ENCODE data around the gene PLSCR5. TPM values are rescaled to one million over a fixed set of nuclear protein-coding genes. Genes with fewer than 3 reads are reported as not detected.
A peak's percentile ranks its signal among the peaks of the same experiment; 100 is the strongest.

PLSCR5 gene
- total and polyA plus RNA-seq, 2 donors (not counting 1 experiment from before 2014, with no cell fraction given) = not detected

DNA sequence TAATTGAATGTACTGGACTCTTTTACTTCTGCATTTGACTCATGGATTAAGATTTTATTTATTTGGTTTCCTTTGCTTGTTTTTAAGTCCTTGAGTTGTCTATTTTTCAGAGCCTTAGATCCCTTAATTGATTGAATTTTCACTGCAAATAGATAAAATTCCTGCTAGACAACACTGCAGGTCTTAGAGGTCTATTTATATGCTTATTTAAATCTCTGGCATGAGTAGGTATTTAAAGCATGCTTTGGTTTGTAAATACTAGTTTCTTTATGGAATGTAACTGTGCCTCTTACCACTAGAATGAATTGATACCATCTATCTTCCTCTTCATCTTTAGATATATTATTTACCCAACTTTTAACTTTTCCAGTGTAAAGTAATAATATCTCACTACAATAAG is 20.0 kb downstream of the PLSCR5 start:
- no peaks in the 10 kb centered on the region for H3K27me3 ChIP-seq (ENCODE audit: control insufficient read depth, insufficient read depth, low read length)
- no peaks in the 10 kb centered on the region for H3K79me2 ChIP-seq (ENCODE audit: control insufficient read depth, insufficient read depth, low read length)
- no peak overlapping the region for H3K27ac ChIP-seq (ENCODE audit: insufficient read depth, low read length)
- DNase-seq (ENCODE audit: low read depth in 2 of 2) = no peak
- H3K36me3 ChIP-seq (ENCODE audit: control insufficient read depth, insufficient read depth, low read length) = no peaks in the 10 kb centered on the region
- H3K4me2 ChIP-seq (ENCODE audit: extremely low read depth, insufficient read depth, low read length) = no peak overlapping the region
- no peaks in the 10 kb centered on the region for H3K9me3 ChIP-seq (ENCODE audit: control insufficient read depth, insufficient read depth, low read depth, low read length)
- no peak overlapping the region for H3K4me3 ChIP-seq (replicated peaks in 1 of 4; ENCODE audit: control extremely low read depth in 1 of 4, insufficient read depth in 1 of 4, low read depth in 3 of 4, low read length in 4 of 4)
- no peak overlapping the region for H2AFZ ChIP-seq (ENCODE audit: low read length)
- no peak for TF ChIP-seq EZH2 (IDR thresholded peaks at IDR 0.05; ENCODE audit: low read length, missing control alignments)
- TF ChIP-seq, protein P1, sequence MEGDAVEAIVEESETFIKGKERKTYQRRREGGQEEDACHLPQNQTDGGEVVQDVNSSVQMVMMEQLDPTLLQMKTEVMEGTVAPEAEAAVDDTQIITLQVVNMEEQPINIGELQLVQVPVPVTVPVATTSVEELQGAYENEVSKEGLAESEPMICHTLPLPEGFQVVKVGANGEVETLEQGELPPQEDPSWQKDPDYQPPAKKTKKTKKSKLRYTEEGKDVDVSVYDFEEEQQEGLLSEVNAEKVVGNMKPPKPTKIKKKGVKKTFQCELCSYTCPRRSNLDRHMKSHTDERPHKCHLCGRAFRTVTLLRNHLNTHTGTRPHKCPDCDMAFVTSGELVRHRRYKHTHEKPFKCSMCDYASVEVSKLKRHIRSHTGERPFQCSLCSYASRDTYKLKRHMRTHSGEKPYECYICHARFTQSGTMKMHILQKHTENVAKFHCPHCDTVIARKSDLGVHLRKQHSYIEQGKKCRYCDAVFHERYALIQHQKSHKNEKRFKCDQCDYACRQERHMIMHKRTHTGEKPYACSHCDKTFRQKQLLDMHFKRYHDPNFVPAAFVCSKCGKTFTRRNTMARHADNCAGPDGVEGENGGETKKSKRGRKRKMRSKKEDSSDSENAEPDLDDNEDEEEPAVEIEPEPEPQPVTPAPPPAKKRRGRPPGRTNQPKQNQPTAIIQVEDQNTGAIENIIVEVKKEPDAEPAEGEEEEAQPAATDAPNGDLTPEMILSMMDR (conservative IDR thresholded peaks at IDR 0.05 in 1 of 2, IDR thresholded peaks at IDR 0.05 in 1 of 2; ENCODE audit: low read depth in 1 of 2, low read length in 2 of 2) = no peak
- H4K20me1 ChIP-seq (ENCODE audit: control insufficient read depth, extremely low read depth, insufficient read depth, low read length) = no peaks in the 10 kb centered on the region
- no peaks in the 10 kb centered on the region for H3K4me1 ChIP-seq (ENCODE audit: control insufficient read depth, extremely low read depth, insufficient read depth, low read length)
- no peak overlapping the region for H3K9ac ChIP-seq (ENCODE audit: insufficient read depth, low read length)

DNA sequence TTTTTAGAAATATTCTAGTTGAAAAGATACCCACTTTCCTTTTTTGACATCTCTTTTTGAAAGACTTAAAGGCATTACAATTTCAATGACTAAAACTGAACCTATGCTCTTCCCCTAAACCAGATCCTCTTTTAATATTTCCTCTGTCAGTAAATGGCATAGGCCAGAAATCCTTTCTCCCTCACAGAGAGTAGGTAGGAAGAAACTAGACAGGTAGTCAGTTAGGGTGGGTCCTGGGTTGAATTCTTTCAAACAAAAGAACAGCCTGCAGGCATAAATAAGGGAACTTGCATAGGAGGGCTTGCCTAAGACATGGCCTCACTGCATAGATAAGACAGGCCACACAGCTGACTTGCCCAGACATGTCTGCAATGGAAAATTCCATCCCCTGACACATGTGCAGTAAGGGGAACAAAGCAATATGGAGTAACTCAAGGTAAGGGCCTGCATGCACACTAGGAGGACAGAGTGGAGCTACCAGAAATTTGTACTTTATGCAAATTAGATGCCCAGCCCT is 23.1 kb downstream of the PLSCR5 start:
- H3K4me3 ChIP-seq (replicated peaks in 1 of 4; ENCODE audit: control extremely low read depth in 1 of 4, insufficient read depth in 1 of 4, low read depth in 3 of 4, low read length in 4 of 4) = no peak overlapping the region
- H3K79me2 ChIP-seq (ENCODE audit: control insufficient read depth, insufficient read depth, low read length) = no peaks in the 10 kb centered on the region
- TF ChIP-seq, protein P1 (conservative IDR thresholded peaks at IDR 0.05 in 1 of 2, IDR thresholded peaks at IDR 0.05 in 1 of 2; ENCODE audit: low read depth in 1 of 2, low read length in 2 of 2) = no peak
- no peak for TF ChIP-seq EZH2 (IDR thresholded peaks at IDR 0.05; ENCODE audit: low read length, missing control alignments)
- no peak overlapping the region for H3K4me2 ChIP-seq (ENCODE audit: extremely low read depth, insufficient read depth, low read length)
- no peak overlapping the region for H2AFZ ChIP-seq (ENCODE audit: low read length)
- H3K27ac ChIP-seq (ENCODE audit: insufficient read depth, low read length) = no peak overlapping the region
- no peak overlapping the region for H3K9ac ChIP-seq (ENCODE audit: insufficient read depth, low read length)
- H4K20me1 ChIP-seq (ENCODE audit: control insufficient read depth, extremely low read depth, insufficient read depth, low read length) = no peaks in the 10 kb centered on the region
- DNase-seq (ENCODE audit: low read depth in 2 of 2) = peak in 1 of 2 donors; percentile 50
- H3K36me3 ChIP-seq (ENCODE audit: control insufficient read depth, insufficient read depth, low read length) = no peaks in the 10 kb centered on the region
- no peaks in the 10 kb centered on the region for H3K27me3 ChIP-seq (ENCODE audit: control insufficient read depth, insufficient read depth, low read length)
- H3K4me1 ChIP-seq (ENCODE audit: control insufficient read depth, extremely low read depth, insufficient read depth, low read length) = no peaks in the 10 kb centered on the region
- no peaks in the 10 kb centered on the region for H3K9me3 ChIP-seq (ENCODE audit: control insufficient read depth, insufficient read depth, low read depth, low read length)

DNA sequence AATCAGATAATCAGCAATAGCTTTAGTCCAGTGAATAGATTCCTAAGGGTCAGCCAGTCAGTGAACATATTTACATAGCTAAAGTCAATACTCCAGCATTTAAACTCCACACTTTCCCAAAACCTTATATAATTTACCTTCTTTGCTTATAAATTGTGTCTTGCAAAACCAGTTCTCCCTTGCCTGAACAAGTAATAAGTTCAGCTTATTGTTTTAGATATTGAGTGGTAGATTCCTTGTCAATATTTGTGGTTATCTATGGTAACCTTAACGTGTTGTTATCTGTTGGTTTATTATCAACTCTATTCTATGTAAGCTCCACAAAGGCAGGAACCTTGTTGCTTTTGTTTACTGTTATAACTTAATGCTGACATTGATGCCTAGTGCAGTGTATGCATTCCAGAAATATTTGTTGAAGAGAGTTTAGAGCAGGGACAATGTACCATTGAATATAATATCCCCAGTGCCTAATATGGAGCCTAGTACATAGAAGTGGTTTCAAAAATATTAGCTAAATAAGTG is 24.0 kb downstream of the PLSCR5 start:
- H3K4me2 ChIP-seq (ENCODE audit: extremely low read depth, insufficient read depth, low read length) = no peak overlapping the region
- no peak overlapping the region for H2AFZ ChIP-seq (ENCODE audit: low read length)
- no peak overlapping the region for H3K4me3 ChIP-seq (replicated peaks in 1 of 4; ENCODE audit: control extremely low read depth in 1 of 4, insufficient read depth in 1 of 4, low read depth in 3 of 4, low read length in 4 of 4)
- H3K27ac ChIP-seq (ENCODE audit: insufficient read depth, low read length) = no peak overlapping the region
- H3K9me3 ChIP-seq (ENCODE audit: control insufficient read depth, insufficient read depth, low read depth, low read length) = no peaks in the 10 kb centered on the region
- H3K27me3 ChIP-seq (ENCODE audit: control insufficient read depth, insufficient read depth, low read length) = no peaks in the 10 kb centered on the region
- no peaks in the 10 kb centered on the region for H3K4me1 ChIP-seq (ENCODE audit: control insufficient read depth, extremely low read depth, insufficient read depth, low read length)
- H3K36me3 ChIP-seq (ENCODE audit: control insufficient read depth, insufficient read depth, low read length) = no peaks in the 10 kb centered on the region
- TF ChIP-seq, protein P1 (conservative IDR thresholded peaks at IDR 0.05 in 1 of 2, IDR thresholded peaks at IDR 0.05 in 1 of 2; ENCODE audit: low read depth in 1 of 2, low read length in 2 of 2) = no peak
- TF ChIP-seq EZH2 (IDR thresholded peaks at IDR 0.05; ENCODE audit: low read length, missing control alignments) = no peak
- H3K79me2 ChIP-seq (ENCODE audit: control insufficient read depth, insufficient read depth, low read length) = no peaks in the 10 kb centered on the region
- DNase-seq (ENCODE audit: low read depth in 2 of 2) = no peak
- H4K20me1 ChIP-seq (ENCODE audit: control insufficient read depth, extremely low read depth, insufficient read depth, low read length) = no peaks in the 10 kb centered on the region
- H3K9ac ChIP-seq (ENCODE audit: insufficient read depth, low read length) = no peak overlapping the region

Data from fibroblast of lung (primary cell).